K562 (cell line): ENCODE measurements around the gene MTRF1L. TPM values are rescaled to one million over a fixed set of nuclear protein-coding genes. Genes with fewer than 3 reads are reported as not detected.

Experiments
- ATAC-seq: fragments of 200-7000 bp; cut with Tn5 transposase; 3 replicates; pipeline ENCODE4 v1.9.1; 2020; ENCODE audit warnings: moderate library complexity
- BruUV-seq: library from RNA; stranded (reverse); fragments of 400-500 nt; replicated peaks from 2 replicates; lab custom pipeline; 2021; lab: Mats Ljungman, UMichigan
- CTCF ChIA-PET: fragments of 300-600 bp; formaldehyde crosslinking; extraction: SDS; loops from one replicate; lab custom pipeline; 2021; ENCODE audit warnings: low intra/inter-chr PET ratio; lab: Yijun Ruan, JAX
- POLR2A ChIA-PET: fragments of 300-600, 350-650 bp; sonication (Branson Sonifier 250); formaldehyde crosslinking; extraction: SDS; loops from one replicate; lab custom pipeline; 2021; ENCODE audit warnings: antibody characterized with exemption, inconsistent platforms; lab: Yijun Ruan, JAX
- DNase-seq, 4 experiments: peaks; one replicate each; pipeline versions ENCODE4 v3.0.0 to v3.0.0-alpha.2; 2011 to 2018; ENCODE audit warnings: low spot score in 3 of 4, mixed read lengths in 3 of 4; ENCODE audit errors: extremely low read depth in 1 of 4
- FAIRE-seq: peaks from 2 replicates; lab custom pipeline; 2011; peaks lifted over from hg19 to GRCh38; lab: Jason Lieb, UNC
- H2AFZ ChIP-seq: 2 replicates; pipeline ENCODE4 v1.6.0; 2011; ENCODE audit warnings: low read depth, low read length, control low read depth, inconsistent platforms
- H3K27ac ChIP-seq: fragments of 200-600 bp; 3 replicates; pipeline ENCODE4 v1.8.0; 2011; ENCODE audit warnings: low read depth, mild to moderate bottlenecking, control low read depth, inconsistent platforms, low read length, moderate library complexity, mixed read lengths; ENCODE audit errors: extremely low read depth
- H3K27me3 ChIP-seq, 2 experiments: fragments of 300-600 bp in 1 of 2; 2 replicates in 1 of 2; 3 replicates in 1 of 2; pipeline versions ENCODE4 v1.6.0 to v1.8.0; 2011; ENCODE audit warnings: inconsistent platforms in 2 of 2, low read length in 2 of 2, mild to moderate bottlenecking in 1 of 2, mixed read lengths in 1 of 2, moderate library complexity in 1 of 2; ENCODE audit not compliant: control insufficient read depth in 2 of 2, insufficient read depth in 2 of 2
- H3K36me3 ChIP-seq: fragments of 300-600 bp; 3 replicates; pipeline ENCODE4 v1.8.0; 2011; ENCODE audit warnings: mild to moderate bottlenecking, low read length, inconsistent platforms; ENCODE audit not compliant: control insufficient read depth, insufficient read depth
- H3K4me1 ChIP-seq, 2 experiments: fragments of 200-600 bp in 1 of 2; replicated peaks in 1 of 2; 2 replicates in 1 of 2; 3 replicates in 1 of 2; pipeline versions ENCODE4 v1.5.1 to v1.8.0; 2011; ENCODE audit warnings: inconsistent platforms in 2 of 2, low read length in 2 of 2, mild to moderate bottlenecking in 1 of 2, mixed read lengths in 1 of 2, moderate library complexity in 1 of 2; ENCODE audit not compliant: control insufficient read depth in 2 of 2, insufficient read depth in 2 of 2
- H3K4me2 ChIP-seq: 2 replicates; pipeline ENCODE4 v1.6.1; 2011; ENCODE audit warnings: low read length, control low read depth, inconsistent platforms, mixed read lengths; ENCODE audit not compliant: insufficient read depth
- H3K4me3 ChIP-seq: fragments of 200-600 bp; sonication (generic), shearing (Covaris generic); 2 replicates; pipeline ENCODE4 v1.5.1; 2016; ENCODE audit warnings: control low read depth, inconsistent platforms
- H3K79me2 ChIP-seq: fragments of 200-600 bp; 3 replicates; pipeline ENCODE4 v1.8.0; 2011; ENCODE audit warnings: low read length, inconsistent platforms; ENCODE audit not compliant: control insufficient read depth, insufficient read depth
- H3K9ac ChIP-seq, 2 experiments: 2 replicates each; pipeline versions ENCODE4 v1.6.0 to v1.6.1; 2011; ENCODE audit warnings: low read depth in 2 of 2, low read length in 2 of 2, control low read depth in 1 of 2, inconsistent platforms in 1 of 2, mild to moderate bottlenecking in 1 of 2, mixed read lengths in 1 of 2; ENCODE audit not compliant: insufficient read depth in 1 of 2
- H3K9me1 ChIP-seq: one replicate; pipeline ENCODE4 v1.6.0; 2011; ENCODE audit warnings: inconsistent platforms, mild to moderate bottlenecking, low read length, moderate library complexity; ENCODE audit not compliant: control insufficient read depth, insufficient read depth
- H3K9me3 ChIP-seq: replicated peaks from 2 replicates; pipeline ENCODE4 v1.5.1; 2011; ENCODE audit warnings: low read depth, low read length, inconsistent platforms; ENCODE audit not compliant: control insufficient read depth, insufficient read depth
- H4K20me1 ChIP-seq: replicated peaks from 2 replicates; pipeline ENCODE4 v1.6.1; 2011; ENCODE audit warnings: low read length, inconsistent platforms, mixed read lengths; ENCODE audit not compliant: control insufficient read depth, insufficient read depth
- CTCF ChIP-seq, 3 experiments: IDR thresholded peaks in 2 of 3; conservative IDR thresholded peaks in 1 of 3; 2 replicates each; pipeline ENCODE4 v1.5.1; 2011 to 2012; ENCODE audit warnings: low read length in 3 of 3, mild to moderate bottlenecking in 3 of 3, control low read depth in 2 of 3, improper control_type of control experiment in 1 of 3, inconsistent platforms in 1 of 3, low read depth in 1 of 3, mixed read lengths in 1 of 3, moderate library complexity in 1 of 3; ENCODE audit not compliant: insufficient read depth in 2 of 3
- E2F3 ChIP-seq: fragments of 250-450 bp; sonication (Bioruptor Pico); IDR thresholded peaks from 2 replicates; pipeline ENCODE4 v1.4.0; 2020; ENCODE audit warnings: mild to moderate bottlenecking
- MEIS2 ChIP-seq: fragments of 450-650 bp; IDR thresholded peaks from 2 replicates; pipeline ENCODE4 v1.6.1; 2014; ENCODE audit warnings: mild to moderate bottlenecking; ENCODE audit not compliant: partially characterized antibody
- RAD21 ChIP-seq, 2 experiments: fragments of 250-450 bp in 1 of 2; fragments of 450-650 bp in 1 of 2; sonication (Bioruptor Pico) in 1 of 2; formaldehyde crosslinking in 1 of 2; IDR thresholded peaks in 1 of 2; conservative IDR thresholded peaks in 1 of 2; 2 replicates each; pipeline versions ENCODE4 v1.4.0 to v1.8.0; 2020 to 2022; ENCODE audit warnings: mild to moderate bottlenecking in 2 of 2, moderate library complexity in 1 of 2
- SMC3 ChIP-seq: conservative IDR thresholded peaks from 2 replicates; pipeline ENCODE4 v1.6.1; 2011; ENCODE audit warnings: low read depth, low read length, improper control_type of control experiment; ENCODE audit not compliant: insufficient read depth
- ZNF609 ChIP-seq: sonication (generic); formaldehyde crosslinking; IDR thresholded peaks from 2 replicates; pipeline ENCODE4 v1.8.1; 2023; ENCODE audit warnings: missing genetic modification reagents, mild to moderate bottlenecking, borderline replicate concordance
- WGBS: fragments of 100-300 bp; shearing (Covaris generic); methylation state at CpG from one replicate; pipeline ENCODE4 v1.1.6; 2016; ENCODE audit warnings: low coverage, mixed read lengths; ENCODE audit not compliant: insufficient coverage; ENCODE audit errors: missing lambda C conversion rate; 5-methylcytosine and 5-hydroxymethylcytosine counted together
- in situ Hi-C: fragments of 300-500 bp; cut with MboI; formaldehyde crosslinking; loops from 4 replicates; pipeline ENCODE4 v1.15.0; 2018; ENCODE audit warnings: inconsistent platforms, mixed read lengths
- intact Hi-C: fragments of 100-400 bp; cut with micrococcal nuclease; formaldehyde crosslinking; loops from 2 replicates; pipeline ENCODE4 v1.14.2; 2022
- polyA plus RNA-seq, 8 experiments: library from polyadenylated mRNA; depleted of rRNA in 4 of 8; stranded (reverse) in 5 of 8; unstranded in 3 of 8; fragments of >200 nt; fragmentation: Nextera tagmentation in 2 of 8; fragmentation: Illumina TruSeq in 1 of 8; extraction: Ambion mirVana in 2 of 8; extraction: Trizol in 1 of 8; gene quantifications; 2 replicates each; pipeline versions ENCODE4 v1.2.1 to v1.2.3, GENCODE V29; 2011 to 2014; ENCODE audit warnings: inconsistent platforms in 1 of 8, missing spikeins in 1 of 8
- total RNA-seq, 7 experiments: library from RNA; depleted of rRNA in 6 of 7; stranded (reverse); fragments of >200 nt in 6 of 7; fragmentation: Illumina TruSeq in 2 of 7; extraction: Trizol in 2 of 7; gene quantifications; 2 replicates each; pipeline versions ENCODE4 v1.2.1 to v1.2.3, GENCODE V29; 2011 to 2021; ENCODE audit warnings: low replicate concordance in 1 of 7

MTRF1L gene
- total and polyA plus RNA-seq, 9 of the 15 experiments (the other 6 are each of a cell fraction or from before 2014, with no cell fraction given): 10.7 to 34.0 (median 30.2) TPM

- Histone ChIP-seq H2AFZ (peak overlapping the region; percentile 57; the same call in 1 of the 2 replicates), H3K36me3 (no peaks in the 10 kb centered on the region), H3K27ac (no peak overlapping the region), H3K79me2 (no peaks in the 10 kb centered on the region), H3K4me1 (no peaks in the 10 kb centered on the region), H3K27me3 (peaks cover 0 to 7% of the 10 kb centered on the region in 2 experiments; a peak in 2 of 5 replicates), H3K9ac (no peak overlapping the region), H3K9me3 (no peaks in the 10 kb centered on the region), H3K4me2 (no peak overlapping the region), H3K4me3 (no peak overlapping the region), H4K20me1 (no peaks in the 10 kb centered on the region), H3K9me1 (no peaks in the 10 kb centered on the region)
- no TSS peak for BruUV-seq
- peak; percentile 92 for FAIRE-seq
- peak; percentile 99 for ATAC-seq
- peak; percentile 65 to 80 (median 69) for DNase-seq
- POLR2A ChIA-PET: interaction anchor here (0.6 kb wide), 1 partner anchor 11 kb away, joined by 3 read pairs; no protein-coding TSS in a partner anchor
- CTCF ChIA-PET: interaction anchor here (0.5 to 3.2 kb wide), 5 partner anchors 70 to 452 kb away, joined by 3 to 24 read pairs (median 5); no protein-coding TSS in a partner anchor
- intact Hi-C loops (loop anchor here (1.0 to 10.0 kb wide), 5 partner anchors 70 to 1351 kb away; no protein-coding TSS in a partner anchor), in situ Hi-C loops (no loop called here)
- WGBS: under 1% methylated on average over 6 of the region's 6 CpGs
- peak; percentile 21 for TF ChIP-seq MEIS2
- TF ChIP-seq ZNF609 (CRISPR knock-in tag): no peak
- peak; percentile 70 for TF ChIP-seq SMC3
- peak; percentile 68 to 93 (median 80) for TF ChIP-seq CTCF (IDR thresholded peaks at IDR 0.05 in 2 of 3, conservative IDR thresholded peaks at IDR 0.05 in 1 of 3; ENCODE audit: insufficient read depth in 2 of 3, low read depth in 1 of 3, low read length in 3 of 3)
- TF ChIP-seq RAD21 (CRISPR knock-in tag; conservative IDR thresholded peaks at IDR 0.05 in 1 of 2, IDR thresholded peaks at IDR 0.05 in 1 of 2): peak; percentile 81 to 86
- TF ChIP-seq E2F3 (CRISPR knock-in tag): no peak
Measured at GRCh38 chr6:153023977-153024708, 21.6 kb upstream of the MTRF1L start.
